Spinal cord (tissue), 10 donors: ENCODE results near the gene CTSD. TPM values are rescaled to one million over a fixed set of nuclear protein-coding genes. Genes with fewer than 3 reads are reported as not detected.

Experiments used
- DNase-seq, 6 donors: peaks; one replicate each; pipeline versions ENCODE4 v3.0.0 to v3.0.0-alpha.2; 2013 to 2015; ENCODE audit warnings: low spot score in 6 of 6, low read depth in 4 of 6
- H3K27ac ChIP-seq: one replicate; pipeline ENCODE4 v1.5.1; 2013; ENCODE audit warnings: low read depth, low read length, control low read depth
- H3K27me3 ChIP-seq: one replicate; pipeline ENCODE4 v1.6.1; 2013; ENCODE audit warnings: low read length; ENCODE audit not compliant: control insufficient read depth, insufficient read depth
- H3K36me3 ChIP-seq: one replicate; pipeline ENCODE4 v1.6.1; 2013; ENCODE audit warnings: low read length; ENCODE audit not compliant: control insufficient read depth, insufficient read depth
- H3K4me1 ChIP-seq: one replicate; pipeline ENCODE4 v1.6.1; 2013; ENCODE audit warnings: low read length; ENCODE audit not compliant: control insufficient read depth, insufficient read depth
- H3K4me3 ChIP-seq: one replicate; pipeline ENCODE4 v1.5.1; 2013; ENCODE audit warnings: low read depth, low read length, control low read depth
- H3K9me3 ChIP-seq: one replicate; pipeline ENCODE4 v1.6.1; 2013; ENCODE audit warnings: low read length; ENCODE audit not compliant: control insufficient read depth, insufficient read depth
- WGBS: methylation state at CpG from one replicate; pipeline ENCODE4 v1.1.5; 2013; ENCODE audit warnings: missing lambda C conversion rate; ENCODE audit not compliant: insufficient coverage; 5-methylcytosine and 5-hydroxymethylcytosine counted together
- polyA plus RNA-seq, 2 donors: library from polyadenylated mRNA; unstranded; fragments of 120-200 nt; gene quantifications; one replicate each; pipeline ENCODE4 v1.2.1, GENCODE V29; 2013; ENCODE audit not compliant: insufficient read length in 2 of 2
- total RNA-seq, 2 donors: library from RNA; depleted of rRNA in 1 of 2; stranded (reverse); fragments of 120-200 nt in 1 of 2; fragments of >200 nt in 1 of 2; gene quantifications; one replicate each; pipeline versions ENCODE4 v1.2.3 to v1.2.4, GENCODE V29; 2013 to 2014
- donor health status: healthy.

The CTSD gene
- total and polyA plus RNA-seq, 4 donors = 160 to 241 (median 195) TPM

GRCh38 chr11:1719781-1720180 is 43.9 kb downstream of the CTSD start:
- peaks cover 7% of the 10 kb centered on the region for H3K4me1 ChIP-seq
- WGBS = 94% methylated on average over 3 of the region's 8 CpGs
- H3K36me3 ChIP-seq = no peaks in the 10 kb centered on the region
- H3K4me3 ChIP-seq = no peak overlapping the region
- H3K9me3 ChIP-seq = no peaks in the 10 kb centered on the region
- H3K27me3 ChIP-seq = no peaks in the 10 kb centered on the region
- DNase-seq = no peak
- H3K27ac ChIP-seq = no peak overlapping the region

GRCh38 chr11:1718326-1718725 is 45.4 kb downstream of the CTSD start:
- Histone ChIP-seq H3K27ac (no peak overlapping the region), H3K36me3 (no peaks in the 10 kb centered on the region), H3K4me3 (no peak overlapping the region), H3K27me3 (no peaks in the 10 kb centered on the region), H3K9me3 (no peaks in the 10 kb centered on the region), H3K4me1 (peaks cover 7% of the 10 kb centered on the region)
- no peak for DNase-seq
- WGBS = 99% methylated on average over 8 of the region's 15 CpGs

GRCh38 chr11:1717745-1718144 is 46.0 kb downstream of the CTSD start:
- H3K4me1 ChIP-seq = peaks cover 7% of the 10 kb centered on the region
- H3K36me3 ChIP-seq = no peaks in the 10 kb centered on the region
- no peak overlapping the region for H3K27ac ChIP-seq
- no peaks in the 10 kb centered on the region for H3K9me3 ChIP-seq
- no peaks in the 10 kb centered on the region for H3K27me3 ChIP-seq
- DNase-seq = no peak
- no peak overlapping the region for H3K4me3 ChIP-seq
- 52% methylated on average over 7 of the region's 8 CpGs for WGBS

- Histone ChIP-seq H3K27me3 (no peaks in the 10 kb centered on the region), H3K27ac (no peak overlapping the region)
- 74% methylated on average over 21 of the region's 24 CpGs for WGBS
These were observed 48.5 kb downstream of the CTSD start for GRCh38 chr11:1714908-1715885.

GRCh38 chr11:1708716-1709115 is 55.0 kb downstream of the CTSD start:
- no peak for DNase-seq
- no peaks in the 10 kb centered on the region for H3K27me3 ChIP-seq
- no peak overlapping the region for H3K27ac ChIP-seq
- no peaks in the 10 kb centered on the region for H3K4me1 ChIP-seq
- no peaks in the 10 kb centered on the region for H3K36me3 ChIP-seq
- H3K9me3 ChIP-seq = no peaks in the 10 kb centered on the region
- no peak overlapping the region for H3K4me3 ChIP-seq
- 84% methylated on average over 10 of the region's 10 CpGs for WGBS

More at GRCh38 chr11:1714908-1715885, 48.5 kb downstream of the CTSD start:
- Histone ChIP-seq H3K36me3 (no peaks in the 10 kb centered on the region), H3K9me3 (no peaks in the 10 kb centered on the region), H3K4me3 (no peak overlapping the region), H3K4me1 (peaks cover 7% of the 10 kb centered on the region)
- DNase-seq = no peak

GRCh38 chr11:1707751-1708150 is 56.0 kb downstream of the CTSD start:
- Histone ChIP-seq H3K36me3 (no peaks in the 10 kb centered on the region), H3K4me1 (no peaks in the 10 kb centered on the region), H3K27me3 (no peaks in the 10 kb centered on the region), H3K4me3 (no peak overlapping the region), H3K27ac (no peak overlapping the region), H3K9me3 (no peaks in the 10 kb centered on the region)
- 27% methylated on average over 3 of the region's 4 CpGs for WGBS
- DNase-seq = no peak

GRCh38 chr11:1706634-1707400 is 56.9 kb downstream of the CTSD start:
- Histone ChIP-seq H3K27me3 (no peaks in the 10 kb centered on the region), H3K4me1 (no peaks in the 10 kb centered on the region), H3K9me3 (no peaks in the 10 kb centered on the region), H3K4me3 (no peak overlapping the region), H3K36me3 (no peaks in the 10 kb centered on the region), H3K27ac (no peak overlapping the region)
- no peak for DNase-seq
- 82% methylated on average over 14 of the region's 17 CpGs for WGBS

GRCh38 chr11:1705126-1706052 is 58.3 kb downstream of the CTSD start:
- Histone ChIP-seq H3K27me3 (no peaks in the 10 kb centered on the region), H3K27ac (no peak overlapping the region), H3K4me3 (no peak overlapping the region), H3K4me1 (peaks cover 7% of the 10 kb centered on the region), H3K36me3 (no peaks in the 10 kb centered on the region), H3K9me3 (no peaks in the 10 kb centered on the region)
- no peak for DNase-seq
- 90% methylated on average over 3 of the region's 15 CpGs for WGBS

- H3K4me3 ChIP-seq = no peak overlapping the region
These were observed 60.6 kb downstream of the CTSD start for GRCh38 chr11:1703146-1703545.

More at GRCh38 chr11:1703146-1703545, 60.6 kb downstream of the CTSD start:
- no peaks in the 10 kb centered on the region for H3K27me3 ChIP-seq
- DNase-seq = no peak
- H3K36me3 ChIP-seq = no peaks in the 10 kb centered on the region
- H3K9me3 ChIP-seq = no peaks in the 10 kb centered on the region
- no peak overlapping the region for H3K27ac ChIP-seq
- H3K4me1 ChIP-seq = peaks cover 7% of the 10 kb centered on the region
- WGBS = 88% methylated on average over 4 of the region's 6 CpGs
